RWPE2 (cell line): ENCODE data around the gene TUBD1.

Experiments used
- ATAC-seq: fragments of 200-7000 bp; cut with Tn5 transposase; 3 replicates; pipeline ENCODE4 v1.9.1; 2021; ENCODE audit warnings: low read depth
- DNase-seq: peaks from one replicate; pipeline ENCODE4 v3.0.0-alpha.2; 2020; ENCODE audit warnings: low spot score
- H3K27ac ChIP-seq: fragments of 450-650 bp; 2 replicates; pipeline ENCODE4 v1.5.1; 2017; ENCODE audit warnings: mild to moderate bottlenecking; ENCODE audit not compliant: poor library complexity, severe bottlenecking
- H3K27me3 ChIP-seq: fragments of 250-450 bp; sonication (Bioruptor Pico); 2 replicates; pipeline ENCODE4 v1.5.1; 2021; ENCODE audit warnings: mild to moderate bottlenecking, moderate library complexity; ENCODE audit not compliant: insufficient read depth, poor library complexity, severe bottlenecking
- H3K36me3 ChIP-seq: fragments of 250-450 bp; sonication (Bioruptor Pico); 2 replicates; pipeline ENCODE4 v1.5.1; 2020; ENCODE audit warnings: low read depth, mild to moderate bottlenecking, moderate library complexity
- H3K4me1 ChIP-seq: fragments of 250-450 bp; sonication (Bioruptor Pico); 2 replicates; pipeline ENCODE4 v1.5.1; 2021; ENCODE audit warnings: mild to moderate bottlenecking, moderate library complexity; ENCODE audit not compliant: insufficient read depth, poor library complexity, severe bottlenecking
- H3K4me3 ChIP-seq: fragments of 250-450 bp; sonication (Bioruptor Pico); 2 replicates; pipeline ENCODE4 v1.5.1; 2021; ENCODE audit warnings: mild to moderate bottlenecking, moderate library complexity; ENCODE audit not compliant: severe bottlenecking
- H3K9me3 ChIP-seq: fragments of 250-450 bp; sonication (Bioruptor Pico); 2 replicates; pipeline ENCODE4 v1.5.1; 2021; ENCODE audit warnings: mild to moderate bottlenecking, moderate library complexity; ENCODE audit not compliant: severe bottlenecking
- TF ChIP-seq, protein P1 (sequence below): fragments of 450-650 bp; IDR thresholded peaks from one replicate; pipeline ENCODE4 v1.5.1; 2017; ENCODE audit warnings: mild to moderate bottlenecking, moderate library complexity; ENCODE audit not compliant: poor library complexity, severe bottlenecking

TUBD1 gene

DNA sequence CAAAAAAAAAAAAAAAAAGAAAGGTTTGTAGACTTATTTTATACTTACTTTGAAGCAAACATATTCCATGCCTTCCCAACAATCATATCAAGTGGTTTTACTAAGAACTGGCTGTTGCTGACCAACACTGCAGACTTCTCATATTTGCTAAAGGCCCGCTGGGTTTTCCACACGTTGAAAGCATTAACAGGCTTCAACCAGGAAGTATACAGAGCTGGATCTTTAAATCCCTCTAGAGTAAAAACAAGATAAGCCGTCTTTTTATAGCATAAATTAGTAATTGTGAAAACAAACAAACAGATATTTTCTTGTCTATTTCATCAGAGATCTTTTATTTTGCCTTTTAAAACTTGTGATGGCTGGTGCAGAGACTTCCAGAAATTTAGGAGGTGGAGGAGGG lies 29.1 kb downstream of the TUBD1 start:
- Histone ChIP-seq H3K36me3 (peaks cover 25% of the 10 kb centered on the region), H3K4me1 (no peaks in the 10 kb centered on the region), H3K9me3 (no peaks in the 10 kb centered on the region), H3K27me3 (no peaks in the 10 kb centered on the region), H3K4me3 (no peak overlapping the region), H3K27ac (no peak overlapping the region)
- no peak for ATAC-seq
- DNase-seq = no peak
- TF ChIP-seq, protein P1, sequence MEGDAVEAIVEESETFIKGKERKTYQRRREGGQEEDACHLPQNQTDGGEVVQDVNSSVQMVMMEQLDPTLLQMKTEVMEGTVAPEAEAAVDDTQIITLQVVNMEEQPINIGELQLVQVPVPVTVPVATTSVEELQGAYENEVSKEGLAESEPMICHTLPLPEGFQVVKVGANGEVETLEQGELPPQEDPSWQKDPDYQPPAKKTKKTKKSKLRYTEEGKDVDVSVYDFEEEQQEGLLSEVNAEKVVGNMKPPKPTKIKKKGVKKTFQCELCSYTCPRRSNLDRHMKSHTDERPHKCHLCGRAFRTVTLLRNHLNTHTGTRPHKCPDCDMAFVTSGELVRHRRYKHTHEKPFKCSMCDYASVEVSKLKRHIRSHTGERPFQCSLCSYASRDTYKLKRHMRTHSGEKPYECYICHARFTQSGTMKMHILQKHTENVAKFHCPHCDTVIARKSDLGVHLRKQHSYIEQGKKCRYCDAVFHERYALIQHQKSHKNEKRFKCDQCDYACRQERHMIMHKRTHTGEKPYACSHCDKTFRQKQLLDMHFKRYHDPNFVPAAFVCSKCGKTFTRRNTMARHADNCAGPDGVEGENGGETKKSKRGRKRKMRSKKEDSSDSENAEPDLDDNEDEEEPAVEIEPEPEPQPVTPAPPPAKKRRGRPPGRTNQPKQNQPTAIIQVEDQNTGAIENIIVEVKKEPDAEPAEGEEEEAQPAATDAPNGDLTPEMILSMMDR = no peak

DNA sequence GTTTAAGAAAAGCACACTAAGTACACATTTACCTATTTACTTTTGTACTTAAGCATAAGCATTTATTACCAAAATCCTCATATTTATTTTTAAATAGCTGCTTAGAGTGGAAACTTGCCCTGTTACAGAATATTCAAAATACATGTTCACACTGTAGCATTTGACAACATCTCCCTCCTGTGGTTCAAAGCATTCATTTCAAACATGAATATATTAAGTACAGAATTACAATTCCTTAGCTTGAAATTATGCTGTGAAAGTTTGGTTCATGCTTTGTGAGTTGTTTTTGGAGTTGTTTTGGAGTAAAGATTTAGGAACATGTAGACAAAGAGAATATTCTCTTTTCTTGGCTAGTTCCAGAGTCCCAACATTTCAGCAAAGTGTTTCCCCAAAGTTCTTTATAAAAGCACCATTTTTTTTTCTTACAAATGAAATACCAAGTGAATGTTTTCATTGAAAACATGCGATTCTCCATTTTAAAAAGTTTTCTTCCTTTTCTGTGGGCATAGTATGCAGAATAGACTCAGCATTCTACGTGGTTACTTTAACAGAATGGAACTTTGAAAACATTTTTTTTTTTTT lies 33.2 kb downstream of the TUBD1 start:
- DNase-seq = no peak
- H3K4me1 ChIP-seq = peaks cover 18% of the 10 kb centered on the region
- peak overlapping the region; percentile 87 for H3K27ac ChIP-seq
- peaks cover 23% of the 10 kb centered on the region for H3K36me3 ChIP-seq
- ATAC-seq = 0 out of 3 replicates have a peak, but pooled peaks have one; percentile 40
- no peaks in the 10 kb centered on the region for H3K9me3 ChIP-seq
- H3K27me3 ChIP-seq = no peaks in the 10 kb centered on the region
- H3K4me3 ChIP-seq = no peak overlapping the region
- TF ChIP-seq, protein P1 = peak; percentile 85

DNA sequence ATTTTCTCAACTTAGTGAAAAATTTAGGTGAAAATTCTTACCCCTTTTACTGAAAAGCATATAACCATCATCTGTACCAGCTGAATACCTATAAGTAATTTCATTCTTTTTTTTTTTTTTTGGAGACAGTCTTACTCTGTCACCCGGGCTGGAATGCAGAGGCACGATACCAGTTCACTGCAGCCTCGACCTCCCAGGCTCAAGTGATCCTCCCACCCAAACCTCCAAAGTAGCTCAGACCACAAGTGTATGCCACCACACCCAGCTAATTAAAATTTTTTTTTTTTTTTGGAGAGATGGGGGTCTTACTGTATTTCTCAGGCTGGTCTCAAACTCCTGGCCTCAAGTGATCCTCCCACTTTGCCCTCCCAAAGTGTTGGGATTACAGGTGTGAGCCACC lies 33.8 kb downstream of the TUBD1 start:
- TF ChIP-seq, protein P1 = no peak
- ATAC-seq = no peak
- peaks cover 24% of the 10 kb centered on the region for H3K4me1 ChIP-seq

DNA sequence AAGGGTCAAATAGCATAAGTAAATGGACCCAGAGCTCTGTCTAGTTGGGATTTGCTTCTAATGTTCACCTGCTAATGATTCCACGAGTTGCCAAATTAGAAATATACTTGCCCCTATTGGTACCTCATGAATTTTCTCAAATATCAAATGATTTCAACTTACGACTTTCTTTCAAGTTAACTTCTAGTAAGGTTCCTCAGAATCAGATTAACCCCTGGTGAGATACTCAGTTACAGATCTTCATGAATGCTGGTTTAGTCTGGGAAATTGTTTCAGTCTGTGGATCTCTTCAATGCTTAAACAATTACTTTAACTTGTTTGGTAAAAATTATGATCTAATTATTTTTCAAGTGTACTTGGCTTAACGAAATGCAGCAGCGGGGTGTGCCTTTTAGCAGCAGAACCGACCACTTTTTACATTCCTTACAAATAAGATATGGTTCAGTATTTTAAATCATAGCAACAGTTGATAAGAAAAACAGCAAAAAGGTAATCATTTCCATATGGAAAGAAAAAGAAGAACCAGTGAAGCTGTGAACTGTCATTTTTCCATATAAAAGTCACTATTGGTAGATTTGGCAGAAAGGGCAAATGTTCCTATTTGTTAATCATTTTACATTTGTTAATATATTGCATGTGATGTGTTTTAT lies 34.5 kb downstream of the TUBD1 start:
- H3K27ac ChIP-seq = peak overlapping the region; percentile 87
- TF ChIP-seq, protein P1 = no peak

More for the DNA sequence above, 33.8 kb downstream of the TUBD1 start:
- Histone ChIP-seq H3K27ac (peak overlapping the region; percentile 87), H3K4me3 (no peak overlapping the region), H3K36me3 (peaks cover 23% of the 10 kb centered on the region), H3K9me3 (no peaks in the 10 kb centered on the region), H3K27me3 (no peaks in the 10 kb centered on the region)
- no peak for DNase-seq

More for the DNA sequence above, 34.5 kb downstream of the TUBD1 start:
- peaks cover 29% of the 10 kb centered on the region for H3K4me1 ChIP-seq
- no peaks in the 10 kb centered on the region for H3K27me3 ChIP-seq
- H3K36me3 ChIP-seq = peaks cover 18% of the 10 kb centered on the region
- H3K4me3 ChIP-seq = no peak overlapping the region
- DNase-seq (no peak), ATAC-seq (no peak)
- H3K9me3 ChIP-seq = no peaks in the 10 kb centered on the region
